HepG2 (cell line): Measurements from ENCODE around the gene CD81. TPM values are rescaled to one million over a fixed set of nuclear protein-coding genes. Genes with fewer than 3 reads are reported as not detected.

ENCODE experiments used
- HOXD1 ChIP-seq: sonication (generic); formaldehyde crosslinking; IDR thresholded peaks from 2 replicates; pipeline ENCODE4 v1.5.0; 2020; ENCODE audit warnings: missing genetic modification reagents
- KAT2B ChIP-seq: fragments of 150-350 bp; IDR thresholded peaks from 2 replicates; pipeline ENCODE4 v1.6.1; 2014; ENCODE audit warnings: low read depth, low read length, borderline replicate concordance
- KMT2A ChIP-seq: sonication (generic); formaldehyde crosslinking; IDR thresholded peaks from 2 replicates; pipeline ENCODE4 v1.4.0; 2020; ENCODE audit warnings: missing genetic modification reagents
- LCORL ChIP-seq, 2 experiments: fragments of 450-650 bp in 1 of 2; sonication (generic) in 1 of 2; formaldehyde crosslinking in 1 of 2; IDR thresholded peaks; 2 replicates each; pipeline versions ENCODE4 v1.5.0 to v1.6.1; 2017 to 2020; ENCODE audit warnings: antibody characterized with exemption in 1 of 2, missing genetic modification reagents in 1 of 2
- SAP130 ChIP-seq: IDR thresholded peaks from 2 replicates; pipeline ENCODE4 v1.6.1; 2016; ENCODE audit warnings: low read depth
- ZBTB1 ChIP-seq: sonication (generic); formaldehyde crosslinking; IDR thresholded peaks from 2 replicates; pipeline ENCODE4 v1.4.0; 2020; ENCODE audit warnings: missing genetic modification reagents, borderline replicate concordance
- ZNF225 ChIP-seq: sonication (generic); formaldehyde crosslinking; IDR thresholded peaks from 2 replicates; pipeline ENCODE4 v1.4.0; 2020; ENCODE audit warnings: mild to moderate bottlenecking, missing genetic modification reagents
- ZNF382 ChIP-seq: sonication (generic); formaldehyde crosslinking; IDR thresholded peaks from 2 replicates; pipeline ENCODE4 v1.5.0; 2020; ENCODE audit warnings: missing genetic modification reagents, mild to moderate bottlenecking, borderline replicate concordance
- ZNF562 ChIP-seq: sonication (generic); formaldehyde crosslinking; IDR thresholded peaks from 2 replicates; pipeline ENCODE4 v1.8.0; 2022; ENCODE audit warnings: missing genetic modification reagents, borderline replicate concordance
- polyA plus RNA-seq, 8 experiments: library from polyadenylated mRNA; depleted of rRNA in 3 of 8; stranded (reverse) in 7 of 8; unstranded in 1 of 8; fragments of >200 nt; fragmentation: Illumina TruSeq in 4 of 8; extraction: Trizol in 4 of 8; gene quantifications; 2 replicates each; pipeline versions ENCODE4 v1.2.1 to v1.2.3, GENCODE V29; 2011 to 2016; ENCODE audit warnings: low read depth in 4 of 8, missing spikeins in 1 of 8, mixed read lengths in 1 of 8; ENCODE audit not compliant: insufficient read depth in 1 of 8
- total RNA-seq, 5 experiments: library from RNA; depleted of rRNA; stranded (reverse); fragments of >200 nt; fragmentation: Illumina TruSeq; extraction: Trizol; gene quantifications; 2 replicates each; pipeline ENCODE4 v1.2.3, GENCODE V29; 2016; ENCODE audit warnings: low read depth in 1 of 5
- TF ChIP-seq, protein P1 (sequence below): sonication (generic); formaldehyde crosslinking; IDR thresholded peaks from 2 replicates; pipeline ENCODE4 v1.9.0; 2021; ENCODE audit warnings: mild to moderate bottlenecking, missing genetic modification reagents
- TF ChIP-seq, protein P2 (sequence below): sonication (generic); formaldehyde crosslinking; IDR thresholded peaks from 2 replicates; pipeline ENCODE4 v1.8.0; 2022; ENCODE audit warnings: mild to moderate bottlenecking, missing genetic modification reagents, moderate library complexity
- TF ChIP-seq, protein P3 (sequence below): sonication (generic); formaldehyde crosslinking; IDR thresholded peaks from 2 replicates; pipeline ENCODE4 v1.4.0; 2020; ENCODE audit warnings: missing genetic modification reagents, borderline replicate concordance
- TF ChIP-seq, protein P4 (sequence below): sonication (generic); formaldehyde crosslinking; IDR thresholded peaks from 2 replicates; pipeline ENCODE4 v1.4.0; 2020; ENCODE audit warnings: missing genetic modification reagents

CD81 gene
- total and polyA plus RNA-seq, 2 of the 13 experiments (the other 11 are each of a cell fraction or from before 2014, with no cell fraction given), result not detected

DNA sequence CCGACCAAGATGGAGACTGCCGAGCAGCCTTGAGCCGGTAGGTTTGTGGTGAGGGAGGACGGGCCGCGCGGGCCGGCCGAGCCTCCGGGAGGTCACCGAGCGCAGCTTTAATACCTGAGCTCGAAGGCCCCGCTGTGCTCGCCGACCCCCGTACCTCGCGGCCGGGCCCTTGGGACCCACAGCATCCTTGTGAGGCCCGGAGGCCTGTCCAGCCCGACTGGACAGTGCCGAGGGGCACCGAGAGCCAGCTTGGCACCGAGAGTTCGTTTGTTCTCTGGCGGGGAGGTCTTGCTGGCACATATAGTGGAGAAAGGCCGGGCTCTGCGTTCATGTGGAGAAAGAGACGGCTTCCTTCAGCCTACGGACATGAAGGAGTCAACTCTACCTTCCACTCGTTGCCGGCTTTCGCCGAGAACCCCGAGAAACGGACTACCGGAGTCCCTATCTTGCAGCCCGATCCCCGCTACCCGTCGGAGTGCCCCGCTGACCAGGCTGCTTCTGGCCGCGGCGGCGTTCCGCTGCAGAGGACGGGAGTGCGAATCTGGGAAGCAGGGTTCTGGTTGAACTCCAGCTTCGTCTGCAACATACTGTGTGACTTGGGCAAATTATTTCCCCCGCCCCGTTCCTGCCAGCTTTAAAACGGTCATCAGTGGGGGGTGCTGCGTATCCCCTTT lies 23.8 kb downstream of the CD81 start (continued):
- TF ChIP-seq ZBTB1 (CRISPR knock-in tag) (no peak), ZNF382 (CRISPR knock-in tag) (no peak), ZNF562 (CRISPR knock-in tag) (no peak), LCORL (IDR thresholded peaks at IDR 0.05) (no peak), LCORL (CRISPR knock-in tag; IDR thresholded peaks at IDR 0.05) (no peak), ZNF225 (CRISPR knock-in tag) (no peak), KMT2A (CRISPR knock-in tag) (no peak), HOXD1 (CRISPR knock-in tag) (peak; percentile 9; the same call in 1 of the 2 replicates), SAP130 (no peak), KAT2B (no peak)
- TF ChIP-seq, protein P1, sequence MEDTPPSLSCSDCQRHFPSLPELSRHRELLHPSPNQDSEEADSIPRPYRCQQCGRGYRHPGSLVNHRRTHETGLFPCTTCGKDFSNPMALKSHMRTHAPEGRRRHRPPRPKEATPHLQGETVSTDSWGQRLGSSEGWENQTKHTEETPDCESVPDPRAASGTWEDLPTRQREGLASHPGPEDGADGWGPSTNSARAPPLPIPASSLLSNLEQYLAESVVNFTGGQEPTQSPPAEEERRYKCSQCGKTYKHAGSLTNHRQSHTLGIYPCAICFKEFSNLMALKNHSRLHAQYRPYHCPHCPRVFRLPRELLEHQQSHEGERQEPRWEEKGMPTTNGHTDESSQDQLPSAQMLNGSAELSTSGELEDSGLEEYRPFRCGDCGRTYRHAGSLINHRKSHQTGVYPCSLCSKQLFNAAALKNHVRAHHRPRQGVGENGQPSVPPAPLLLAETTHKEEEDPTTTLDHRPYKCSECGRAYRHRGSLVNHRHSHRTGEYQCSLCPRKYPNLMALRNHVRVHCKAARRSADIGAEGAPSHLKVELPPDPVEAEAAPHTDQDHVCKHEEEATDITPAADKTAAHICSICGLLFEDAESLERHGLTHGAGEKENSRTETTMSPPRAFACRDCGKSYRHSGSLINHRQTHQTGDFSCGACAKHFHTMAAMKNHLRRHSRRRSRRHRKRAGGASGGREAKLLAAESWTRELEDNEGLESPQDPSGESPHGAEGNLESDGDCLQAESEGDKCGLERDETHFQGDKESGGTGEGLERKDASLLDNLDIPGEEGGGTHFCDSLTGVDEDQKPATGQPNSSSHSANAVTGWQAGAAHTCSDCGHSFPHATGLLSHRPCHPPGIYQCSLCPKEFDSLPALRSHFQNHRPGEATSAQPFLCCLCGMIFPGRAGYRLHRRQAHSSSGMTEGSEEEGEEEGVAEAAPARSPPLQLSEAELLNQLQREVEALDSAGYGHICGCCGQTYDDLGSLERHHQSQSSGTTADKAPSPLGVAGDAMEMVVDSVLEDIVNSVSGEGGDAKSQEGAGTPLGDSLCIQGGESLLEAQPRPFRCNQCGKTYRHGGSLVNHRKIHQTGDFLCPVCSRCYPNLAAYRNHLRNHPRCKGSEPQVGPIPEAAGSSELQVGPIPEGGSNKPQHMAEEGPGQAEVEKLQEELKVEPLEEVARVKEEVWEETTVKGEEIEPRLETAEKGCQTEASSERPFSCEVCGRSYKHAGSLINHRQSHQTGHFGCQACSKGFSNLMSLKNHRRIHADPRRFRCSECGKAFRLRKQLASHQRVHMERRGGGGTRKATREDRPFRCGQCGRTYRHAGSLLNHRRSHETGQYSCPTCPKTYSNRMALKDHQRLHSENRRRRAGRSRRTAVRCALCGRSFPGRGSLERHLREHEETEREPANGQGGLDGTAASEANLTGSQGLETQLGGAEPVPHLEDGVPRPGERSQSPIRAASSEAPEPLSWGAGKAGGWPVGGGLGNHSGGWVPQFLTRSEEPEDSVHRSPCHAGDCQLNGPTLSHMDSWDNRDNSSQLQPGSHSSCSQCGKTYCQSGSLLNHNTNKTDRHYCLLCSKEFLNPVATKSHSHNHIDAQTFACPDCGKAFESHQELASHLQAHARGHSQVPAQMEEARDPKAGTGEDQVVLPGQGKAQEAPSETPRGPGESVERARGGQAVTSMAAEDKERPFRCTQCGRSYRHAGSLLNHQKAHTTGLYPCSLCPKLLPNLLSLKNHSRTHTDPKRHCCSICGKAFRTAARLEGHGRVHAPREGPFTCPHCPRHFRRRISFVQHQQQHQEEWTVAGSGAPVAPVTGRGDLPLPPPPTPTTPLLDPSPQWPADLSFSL, result no peak
- TF ChIP-seq, protein P2, sequence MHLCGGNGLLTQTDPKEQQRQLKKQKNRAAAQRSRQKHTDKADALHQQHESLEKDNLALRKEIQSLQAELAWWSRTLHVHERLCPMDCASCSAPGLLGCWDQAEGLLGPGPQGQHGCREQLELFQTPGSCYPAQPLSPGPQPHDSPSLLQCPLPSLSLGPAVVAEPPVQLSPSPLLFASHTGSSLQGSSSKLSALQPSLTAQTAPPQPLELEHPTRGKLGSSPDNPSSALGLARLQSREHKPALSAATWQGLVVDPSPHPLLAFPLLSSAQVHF (CRISPR knock-in tag), result no peak
- TF ChIP-seq, protein P3, sequence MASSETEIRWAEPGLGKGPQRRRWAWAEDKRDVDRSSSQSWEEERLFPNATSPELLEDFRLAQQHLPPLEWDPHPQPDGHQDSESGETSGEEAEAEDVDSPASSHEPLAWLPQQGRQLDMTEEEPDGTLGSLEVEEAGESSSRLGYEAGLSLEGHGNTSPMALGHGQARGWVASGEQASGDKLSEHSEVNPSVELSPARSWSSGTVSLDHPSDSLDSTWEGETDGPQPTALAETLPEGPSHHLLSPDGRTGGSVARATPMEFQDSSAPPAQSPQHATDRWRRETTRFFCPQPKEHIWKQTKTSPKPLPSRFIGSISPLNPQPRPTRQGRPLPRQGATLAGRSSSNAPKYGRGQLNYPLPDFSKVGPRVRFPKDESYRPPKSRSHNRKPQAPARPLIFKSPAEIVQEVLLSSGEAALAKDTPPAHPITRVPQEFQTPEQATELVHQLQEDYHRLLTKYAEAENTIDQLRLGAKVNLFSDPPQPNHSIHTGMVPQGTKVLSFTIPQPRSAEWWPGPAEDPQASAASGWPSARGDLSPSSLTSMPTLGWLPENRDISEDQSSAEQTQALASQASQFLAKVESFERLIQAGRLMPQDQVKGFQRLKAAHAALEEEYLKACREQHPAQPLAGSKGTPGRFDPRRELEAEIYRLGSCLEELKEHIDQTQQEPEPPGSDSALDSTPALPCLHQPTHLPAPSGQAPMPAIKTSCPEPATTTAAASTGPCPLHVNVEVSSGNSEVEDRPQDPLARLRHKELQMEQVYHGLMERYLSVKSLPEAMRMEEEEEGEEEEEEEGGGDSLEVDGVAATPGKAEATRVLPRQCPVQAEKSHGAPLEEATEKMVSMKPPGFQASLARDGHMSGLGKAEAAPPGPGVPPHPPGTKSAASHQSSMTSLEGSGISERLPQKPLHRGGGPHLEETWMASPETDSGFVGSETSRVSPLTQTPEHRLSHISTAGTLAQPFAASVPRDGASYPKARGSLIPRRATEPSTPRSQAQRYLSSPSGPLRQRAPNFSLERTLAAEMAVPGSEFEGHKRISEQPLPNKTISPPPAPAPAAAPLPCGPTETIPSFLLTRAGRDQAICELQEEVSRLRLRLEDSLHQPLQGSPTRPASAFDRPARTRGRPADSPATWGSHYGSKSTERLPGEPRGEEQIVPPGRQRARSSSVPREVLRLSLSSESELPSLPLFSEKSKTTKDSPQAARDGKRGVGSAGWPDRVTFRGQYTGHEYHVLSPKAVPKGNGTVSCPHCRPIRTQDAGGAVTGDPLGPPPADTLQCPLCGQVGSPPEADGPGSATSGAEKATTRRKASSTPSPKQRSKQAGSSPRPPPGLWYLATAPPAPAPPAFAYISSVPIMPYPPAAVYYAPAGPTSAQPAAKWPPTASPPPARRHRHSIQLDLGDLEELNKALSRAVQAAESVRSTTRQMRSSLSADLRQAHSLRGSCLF (CRISPR knock-in tag), result peak; percentile 69; the same call in 1 of the 2 replicates
- TF ChIP-seq, protein P4, sequence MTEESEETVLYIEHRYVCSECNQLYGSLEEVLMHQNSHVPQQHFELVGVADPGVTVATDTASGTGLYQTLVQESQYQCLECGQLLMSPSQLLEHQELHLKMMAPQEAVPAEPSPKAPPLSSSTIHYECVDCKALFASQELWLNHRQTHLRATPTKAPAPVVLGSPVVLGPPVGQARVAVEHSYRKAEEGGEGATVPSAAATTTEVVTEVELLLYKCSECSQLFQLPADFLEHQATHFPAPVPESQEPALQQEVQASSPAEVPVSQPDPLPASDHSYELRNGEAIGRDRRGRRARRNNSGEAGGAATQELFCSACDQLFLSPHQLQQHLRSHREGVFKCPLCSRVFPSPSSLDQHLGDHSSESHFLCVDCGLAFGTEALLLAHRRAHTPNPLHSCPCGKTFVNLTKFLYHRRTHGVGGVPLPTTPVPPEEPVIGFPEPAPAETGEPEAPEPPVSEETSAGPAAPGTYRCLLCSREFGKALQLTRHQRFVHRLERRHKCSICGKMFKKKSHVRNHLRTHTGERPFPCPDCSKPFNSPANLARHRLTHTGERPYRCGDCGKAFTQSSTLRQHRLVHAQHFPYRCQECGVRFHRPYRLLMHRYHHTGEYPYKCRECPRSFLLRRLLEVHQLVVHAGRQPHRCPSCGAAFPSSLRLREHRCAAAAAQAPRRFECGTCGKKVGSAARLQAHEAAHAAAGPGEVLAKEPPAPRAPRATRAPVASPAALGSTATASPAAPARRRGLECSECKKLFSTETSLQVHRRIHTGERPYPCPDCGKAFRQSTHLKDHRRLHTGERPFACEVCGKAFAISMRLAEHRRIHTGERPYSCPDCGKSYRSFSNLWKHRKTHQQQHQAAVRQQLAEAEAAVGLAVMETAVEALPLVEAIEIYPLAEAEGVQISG (CRISPR knock-in tag), result no peak
